Measurements from ENCODE around the gene NCAPH2.

Gene NCAPH2

DNA sequence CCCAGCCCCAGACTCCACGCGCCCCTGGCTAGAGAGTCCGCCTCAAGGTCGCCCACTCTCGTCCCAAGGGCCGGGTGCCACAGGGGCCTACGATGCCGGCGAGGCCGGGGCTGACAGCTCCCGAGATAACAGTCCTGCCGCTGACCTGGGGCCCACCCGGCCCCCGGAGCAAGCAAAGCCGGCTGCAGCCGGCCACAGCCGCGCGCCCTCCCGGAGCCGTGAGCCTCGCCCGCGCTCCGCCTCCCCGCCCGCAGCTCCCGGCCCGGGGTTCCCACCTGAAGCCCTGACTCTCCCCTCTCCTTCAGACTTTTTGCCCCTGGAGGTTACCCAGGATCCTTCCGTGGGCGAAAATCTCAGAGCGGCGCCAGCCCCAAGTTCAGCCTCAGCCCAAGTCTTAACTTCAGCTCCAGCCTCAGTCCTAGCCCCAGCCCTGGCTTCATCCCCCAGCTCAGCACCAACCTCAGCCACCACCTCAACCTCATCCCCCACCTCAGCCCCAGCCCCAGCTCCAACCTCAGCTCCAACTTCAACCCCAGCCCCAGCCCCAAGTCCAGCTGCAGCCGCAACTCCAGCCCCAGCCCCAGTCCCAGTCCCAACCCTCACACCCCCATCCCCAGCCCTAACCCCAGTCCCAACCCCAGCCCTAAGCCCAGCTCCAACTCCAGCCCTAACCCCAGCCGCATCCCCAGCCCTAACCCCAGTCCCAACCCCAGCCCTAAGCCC, 39.4 kb downstream of the NCAPH2 start:
- DNase-seq (ENCODE audit: low read depth, low spot score): no peak

DNA sequence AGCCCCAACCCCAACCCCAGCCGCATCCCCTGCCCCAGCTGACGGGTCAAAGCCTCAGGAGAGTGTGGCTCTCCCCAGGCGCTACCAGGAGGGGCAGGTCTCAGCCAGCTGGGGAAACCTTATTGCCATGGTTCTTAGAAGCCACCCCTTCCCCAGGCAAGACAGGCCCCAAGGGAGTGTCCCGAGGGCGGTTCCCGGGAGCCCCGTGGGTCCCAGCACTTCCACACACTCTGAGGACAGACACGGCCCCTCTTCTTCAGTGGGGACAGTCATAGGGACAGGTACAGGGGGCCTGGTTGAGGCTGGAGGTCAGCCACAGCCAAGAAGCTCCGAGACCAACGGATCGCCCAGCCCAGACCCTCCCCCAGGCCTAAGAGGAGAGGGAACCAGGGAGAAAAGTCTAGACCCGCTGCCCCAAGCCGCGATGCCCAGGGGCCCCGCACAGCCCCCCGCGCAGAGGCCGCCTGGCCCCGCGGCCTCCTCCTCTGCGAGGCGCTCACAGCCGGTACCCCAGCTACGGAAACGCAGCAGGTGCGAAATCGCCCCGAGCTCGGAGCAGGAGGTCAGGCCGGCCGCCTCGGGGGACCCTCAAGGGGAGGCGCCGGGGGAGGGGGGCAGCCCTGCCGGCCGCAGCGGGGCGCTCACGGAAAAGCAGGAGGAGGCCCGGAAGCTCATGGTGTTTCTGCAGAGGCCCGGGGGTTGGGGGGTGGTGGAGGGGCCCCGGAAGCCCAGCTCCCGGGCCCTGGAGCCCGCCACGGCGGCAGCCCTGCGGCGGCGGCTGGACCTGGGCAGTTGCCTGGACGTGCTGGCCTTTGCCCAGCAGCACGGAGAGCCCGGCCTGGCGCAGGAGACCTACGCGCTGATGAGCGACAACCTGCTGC, 40.3 kb downstream of the NCAPH2 start:
- DNase-seq (ENCODE audit: low read depth, low spot score): no peak

DNA sequence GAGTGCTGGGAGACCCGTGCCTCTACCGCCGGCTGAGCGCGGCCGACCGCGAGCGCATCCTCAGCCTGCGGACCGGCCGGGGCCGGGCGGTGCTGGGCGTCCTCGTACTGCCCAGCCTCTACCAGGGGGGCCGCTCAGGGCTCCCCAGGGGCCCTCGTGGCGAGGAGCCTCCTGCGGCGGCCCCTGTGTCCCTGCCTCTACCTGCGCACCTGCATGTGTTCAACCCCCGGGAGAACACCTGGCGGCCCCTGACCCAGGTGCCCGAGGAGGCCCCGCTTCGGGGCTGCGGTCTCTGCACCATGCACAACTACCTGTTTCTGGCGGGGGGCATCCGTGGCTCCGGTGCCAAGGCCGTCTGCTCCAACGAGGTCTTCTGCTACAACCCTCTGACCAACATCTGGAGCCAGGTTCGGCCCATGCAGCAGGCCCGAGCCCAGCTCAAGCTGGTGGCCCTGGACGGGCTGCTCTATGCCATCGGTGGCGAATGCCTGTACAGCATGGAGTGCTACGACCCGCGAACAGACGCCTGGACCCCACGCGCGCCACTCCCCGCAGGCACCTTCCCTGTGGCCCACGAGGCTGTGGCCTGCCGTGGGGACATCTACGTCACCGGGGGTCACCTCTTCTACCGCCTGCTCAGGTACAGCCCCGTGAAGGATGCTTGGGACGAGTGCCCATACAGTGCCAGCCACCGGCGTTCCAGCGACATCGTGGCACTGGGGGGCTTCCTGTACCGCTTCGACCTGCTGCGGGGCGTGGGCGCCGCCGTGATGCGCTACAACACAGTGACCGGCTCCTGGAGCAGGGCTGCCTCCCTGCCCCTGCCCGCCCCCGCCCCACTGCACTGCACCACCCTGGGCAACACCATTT, 41.1 kb downstream of the NCAPH2 start:
- no peak for DNase-seq (ENCODE audit: low read depth, low spot score)

DNA sequence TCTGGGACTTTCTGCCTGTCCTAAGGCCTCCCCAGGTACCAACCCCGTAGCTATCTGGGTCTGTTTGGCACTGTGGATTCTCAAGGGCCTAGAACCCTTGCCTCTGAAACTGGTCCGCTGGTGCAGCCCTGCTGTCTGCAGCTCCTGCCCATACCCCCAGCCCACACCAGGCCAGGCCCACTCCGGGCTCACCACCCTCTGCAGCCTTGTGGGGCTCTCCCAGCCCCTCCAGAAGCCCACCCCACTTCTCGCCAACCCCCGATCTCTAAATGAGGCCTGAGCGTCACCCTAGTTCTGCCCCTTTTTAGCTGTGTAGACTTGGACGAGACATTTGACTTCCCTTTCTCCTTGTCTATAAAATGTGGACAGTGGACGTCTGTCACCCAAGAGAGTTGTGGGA, 42.4 kb downstream of the NCAPH2 start:
- no peak for DNase-seq (ENCODE audit: low read depth, low spot score)

DNA sequence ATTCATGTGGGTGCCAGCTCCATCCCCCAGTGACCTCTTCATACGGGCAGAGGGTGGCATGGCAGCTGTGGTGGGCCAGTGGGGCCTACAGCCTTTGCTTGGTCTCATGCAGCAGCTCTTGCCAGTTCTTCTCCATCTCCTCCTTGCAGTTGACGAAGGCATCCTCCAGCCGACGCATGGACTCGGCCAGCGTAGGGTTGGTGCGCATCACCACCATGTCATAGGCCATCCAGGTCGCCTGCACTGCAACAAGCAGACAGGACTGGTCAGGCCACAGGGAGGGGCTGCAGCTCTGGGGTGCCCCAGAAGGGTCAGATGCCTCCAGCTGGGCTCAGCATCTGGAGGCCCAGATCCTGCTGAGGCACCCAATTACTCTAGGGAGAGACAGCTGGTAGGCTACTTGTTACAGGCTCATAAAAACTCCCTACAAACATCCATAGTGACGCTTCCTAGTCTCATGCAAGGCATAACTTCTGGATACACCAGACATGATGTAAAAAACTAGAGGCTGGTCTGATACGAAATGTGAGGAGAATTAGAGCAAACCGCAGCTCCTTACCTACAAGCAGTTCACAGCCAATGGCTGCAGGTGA, 43.2 kb downstream of the NCAPH2 start:
- no peak for DNase-seq (ENCODE audit: low read depth, low spot score)

DNA sequence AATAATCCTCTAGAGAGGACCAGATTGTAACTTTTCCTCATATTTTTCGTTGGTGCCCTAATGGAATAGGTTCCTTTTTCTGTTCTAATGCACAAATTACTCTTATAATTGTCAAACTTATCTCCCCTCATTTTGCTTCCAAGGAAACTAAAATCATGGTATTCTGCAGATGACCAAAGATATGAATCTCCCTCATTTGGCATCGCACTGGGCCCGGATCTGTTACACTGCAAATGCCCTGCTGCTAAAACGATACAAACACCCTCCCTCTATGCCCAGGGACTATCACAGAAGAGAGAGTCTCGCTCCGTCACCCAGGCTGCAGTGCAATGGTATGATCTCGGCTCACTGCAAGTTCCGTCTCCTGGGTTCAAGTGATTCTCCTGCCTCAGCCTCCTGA, 45.3 kb downstream of the NCAPH2 start:
- DNase-seq (ENCODE audit: low read depth, low spot score): no peak

DNA sequence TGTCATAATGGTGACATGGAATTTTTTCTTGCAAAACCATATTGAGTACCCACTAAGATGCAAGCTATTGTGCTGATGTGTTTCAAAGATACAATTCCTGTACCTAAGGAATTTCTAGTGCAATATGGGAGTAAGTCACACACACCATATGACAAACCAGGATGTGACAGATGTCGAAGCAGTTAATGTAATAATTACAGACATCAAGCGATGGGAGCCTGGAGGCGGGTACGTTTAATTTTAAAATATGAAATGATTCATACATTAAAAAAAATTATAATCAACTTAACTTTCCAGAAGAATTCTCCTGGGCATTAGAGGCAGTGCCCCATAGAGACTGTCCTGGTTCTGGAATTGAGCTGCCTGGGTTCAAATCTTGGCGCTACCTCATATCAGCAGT, 48.7 kb downstream of the NCAPH2 start:
- no peak for DNase-seq (ENCODE audit: low read depth, low spot score)

DNA sequence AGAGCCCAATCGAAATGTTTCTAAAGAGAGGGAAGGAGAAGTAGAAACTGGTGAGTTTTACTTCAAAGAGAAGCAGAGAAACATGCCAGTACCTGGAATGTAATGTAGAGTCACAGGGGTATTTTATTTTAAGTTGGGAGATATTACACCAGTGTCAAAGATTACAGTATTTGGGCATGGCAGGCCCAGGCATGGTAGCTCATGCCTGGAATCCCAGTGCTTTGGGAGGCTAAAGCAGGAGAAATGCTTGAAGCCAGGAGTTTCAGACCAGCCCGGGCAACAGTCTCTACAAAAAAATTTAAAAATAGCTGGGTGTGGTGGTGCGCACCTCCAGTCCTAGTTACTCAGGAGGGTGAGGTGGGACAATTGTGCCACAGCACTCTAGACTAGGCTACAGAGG, 52.0 kb downstream of the NCAPH2 start:
- no peak for DNase-seq (ENCODE audit: low read depth, low spot score)

DNA sequence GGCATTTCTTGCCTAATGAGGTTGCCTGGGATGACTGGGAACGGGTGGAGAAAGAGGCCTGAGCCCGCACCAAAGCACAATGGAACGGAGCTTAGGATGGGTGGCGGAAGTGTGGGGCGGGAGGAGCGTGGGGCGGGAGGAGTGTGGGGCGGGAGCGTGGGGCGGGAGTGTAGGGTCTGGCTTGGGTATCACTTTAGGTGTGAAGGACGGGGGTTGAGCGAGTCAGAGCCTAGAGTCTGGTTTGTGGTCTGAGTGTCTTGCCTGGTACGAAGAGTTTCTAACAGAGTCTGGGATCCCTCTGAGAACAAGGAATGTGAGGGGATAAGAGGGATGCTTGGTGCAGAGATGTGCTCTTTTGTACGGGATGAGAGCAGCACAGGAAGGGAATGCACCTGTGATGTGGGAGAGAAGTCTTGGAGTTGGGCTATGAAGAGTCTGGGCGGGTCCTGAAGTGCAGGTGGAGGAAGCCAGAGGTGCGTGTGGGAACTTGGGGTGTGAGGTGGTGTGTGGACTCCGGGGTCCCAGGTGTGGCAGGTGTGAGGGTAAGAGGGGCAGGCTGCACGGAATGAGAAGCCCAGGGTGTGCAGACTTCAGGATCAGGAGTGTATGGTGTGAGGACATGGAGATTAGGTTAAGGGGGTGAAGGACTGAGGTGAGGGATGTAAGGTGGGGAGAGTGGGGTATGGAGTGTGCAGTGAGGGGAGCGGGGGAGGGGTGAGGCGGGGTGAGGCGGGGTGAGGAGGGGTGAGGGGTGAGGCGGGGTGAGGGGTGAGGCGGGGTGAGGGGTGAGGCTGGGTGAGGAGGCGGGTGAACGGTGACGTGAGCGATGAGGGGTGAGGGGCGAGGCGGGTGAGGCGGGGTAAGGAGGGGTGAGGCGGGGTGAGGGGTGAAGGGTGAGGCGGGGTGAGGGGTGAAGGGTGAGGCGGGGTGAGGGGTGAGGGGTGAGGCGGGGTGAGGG, 53.7 kb downstream of the NCAPH2 start:
- DNase-seq (ENCODE audit: low read depth, low spot score): no peak

DNA sequence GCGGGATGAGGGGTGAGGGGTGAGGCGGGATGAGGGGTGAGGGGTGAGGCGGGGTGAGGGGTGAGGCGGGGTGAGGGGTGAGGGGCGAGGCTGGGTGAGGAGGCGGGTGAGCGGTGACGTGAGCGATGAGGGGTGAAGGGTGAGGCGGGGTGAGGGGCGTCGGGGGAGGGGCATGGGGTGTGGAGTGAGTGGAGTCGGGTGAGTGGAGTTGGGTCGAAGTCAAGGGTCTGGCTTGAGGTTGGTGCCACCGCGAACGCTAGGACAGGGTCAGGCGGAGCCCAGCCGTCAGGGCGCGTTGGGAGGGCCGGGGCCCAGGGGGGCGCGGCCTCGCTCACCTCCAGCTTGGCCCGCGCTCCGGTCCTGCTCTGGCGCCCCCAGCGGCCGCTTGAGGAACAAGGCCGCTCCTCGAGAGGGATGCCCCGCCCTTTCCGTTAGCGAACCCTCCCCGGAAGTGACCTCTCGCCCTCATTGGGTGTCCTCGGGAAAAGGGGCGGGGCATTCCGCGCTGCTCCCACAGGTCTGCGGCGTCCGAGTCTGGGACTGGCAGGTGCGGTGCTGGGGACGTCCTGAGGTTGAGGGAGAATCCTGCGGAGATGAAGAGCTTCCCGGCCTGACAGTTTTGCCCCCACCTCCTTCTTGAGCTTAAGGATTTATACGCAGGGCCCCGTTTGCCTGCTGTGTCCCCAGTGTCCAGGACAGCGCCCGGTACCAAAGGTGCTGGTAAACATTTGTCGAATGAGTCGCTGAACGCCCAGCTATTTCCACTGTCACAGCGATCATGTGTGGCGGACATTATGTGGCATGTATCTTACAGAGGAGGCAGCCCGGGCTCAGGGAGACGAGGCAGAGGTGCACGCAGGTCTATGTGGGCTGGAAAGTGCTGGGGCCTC, 54.7 kb downstream of the NCAPH2 start, which contains the start of gene SYCE3:
Gene SYCE3 (minus strand): TSS at position 397 of the 890 bp plus-strand sequence. CDS start 6,514 bp downstream, outside the sequence.
- peak; percentile 94 for DNase-seq (ENCODE audit: low read depth, low spot score)

DNA sequence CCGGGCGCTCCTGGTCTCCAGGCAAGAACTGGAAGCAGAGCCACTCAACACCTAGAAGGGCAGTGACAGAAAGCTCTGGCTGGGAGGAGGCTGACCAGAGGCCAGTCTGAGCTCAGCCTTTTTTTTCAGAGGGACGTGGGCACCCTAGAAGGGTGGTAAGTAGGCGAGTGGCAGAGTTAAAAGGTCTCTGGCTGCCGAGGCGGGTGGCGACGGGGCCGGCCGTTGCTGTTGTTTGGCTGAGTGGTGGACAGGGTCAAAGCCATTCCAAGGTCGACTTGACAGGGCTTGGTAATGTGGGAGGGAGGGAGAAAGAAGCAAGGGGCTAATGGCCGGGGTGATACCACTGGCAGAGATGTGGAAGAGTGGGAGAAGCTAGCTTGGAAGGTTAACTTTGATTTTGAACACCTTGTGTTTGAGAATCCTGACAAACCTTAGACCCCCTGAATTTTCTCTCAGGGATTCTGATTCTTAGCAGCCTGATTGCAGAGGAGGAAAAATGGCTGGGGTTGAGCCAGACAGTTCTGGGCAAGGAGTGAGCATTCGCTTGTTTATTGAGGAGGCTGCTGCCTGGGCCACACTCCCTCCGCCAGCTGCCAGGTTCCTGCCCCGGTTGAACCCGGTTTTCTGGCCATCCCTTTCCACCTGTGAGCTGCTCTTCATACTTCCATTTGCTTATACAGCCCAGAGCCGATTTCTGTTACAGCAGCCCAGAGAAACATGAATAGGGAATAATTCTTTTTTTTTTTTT, 55.6 kb downstream of the NCAPH2 start:
- DNase-seq (ENCODE audit: low read depth, low spot score): no peak

DNA sequence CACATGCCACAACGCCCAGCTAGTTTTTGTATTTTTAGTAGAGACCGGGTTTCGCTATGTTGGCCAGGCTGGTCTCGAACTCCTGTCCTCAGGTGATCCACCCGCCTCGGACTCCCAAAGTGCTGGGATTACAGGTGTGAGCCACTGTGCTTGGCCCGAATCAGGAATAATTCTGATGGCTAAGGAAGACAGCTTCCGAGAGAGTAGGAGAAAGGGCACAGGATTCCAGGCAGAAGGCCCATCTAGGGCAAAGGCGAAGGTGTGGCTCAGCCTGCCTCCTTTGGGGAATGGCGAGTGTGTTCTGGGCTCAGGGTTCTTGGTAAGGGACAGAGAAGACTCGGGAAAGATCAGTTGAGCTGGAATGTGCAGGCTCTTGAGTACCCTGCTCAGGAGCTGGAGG, 56.3 kb downstream of the NCAPH2 start:
- no peak for DNase-seq (ENCODE audit: low read depth, low spot score)

DNA sequence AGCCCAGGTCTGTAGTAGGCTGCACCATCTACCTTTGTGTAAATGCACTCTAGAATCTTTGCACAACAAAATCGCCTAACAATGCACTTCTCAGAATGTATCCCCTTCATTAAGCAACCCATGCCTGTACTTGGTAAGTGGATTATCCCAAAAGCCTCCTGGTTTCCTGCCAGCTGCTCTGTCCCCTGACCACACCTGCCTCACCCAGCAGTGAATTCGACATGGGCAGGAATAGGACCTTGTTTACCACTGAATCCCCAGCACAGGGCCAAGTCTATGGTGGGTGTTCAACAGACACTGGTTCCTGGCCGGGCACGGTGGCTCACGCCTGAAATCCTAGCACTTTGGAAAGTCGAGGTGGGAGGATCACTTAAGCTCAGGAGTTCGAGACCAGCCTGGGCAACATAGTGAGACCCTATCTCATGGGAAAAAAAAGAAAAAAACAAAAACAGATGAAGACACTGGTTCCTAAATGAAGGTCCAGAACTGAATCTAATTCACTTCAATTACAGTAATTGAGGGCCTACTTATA, 59.8 kb downstream of the NCAPH2 start:
- DNase-seq (ENCODE audit: low read depth, low spot score): no peak

DNA sequence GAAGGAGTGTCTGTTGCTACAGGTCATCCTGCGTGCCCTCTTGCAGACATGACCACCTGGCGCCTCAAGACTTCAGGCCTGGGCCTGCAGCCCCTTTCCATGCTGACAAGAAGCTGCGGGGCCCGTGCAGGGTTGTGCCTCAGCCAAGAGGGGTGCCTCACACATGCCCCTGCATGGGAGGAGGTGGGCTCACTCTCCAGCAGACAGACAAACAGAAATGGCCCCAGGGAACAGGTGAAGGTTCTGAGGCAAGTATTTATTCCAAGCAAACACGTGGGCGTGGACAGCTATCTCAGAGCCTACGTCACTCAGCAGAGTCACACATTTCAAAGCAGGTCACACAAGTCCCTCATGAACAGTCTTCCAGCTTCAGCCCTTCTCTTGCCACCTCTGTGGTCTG, 60.6 kb downstream of the NCAPH2 start:
- no peak for DNase-seq (ENCODE audit: low read depth, low spot score)

DNA sequence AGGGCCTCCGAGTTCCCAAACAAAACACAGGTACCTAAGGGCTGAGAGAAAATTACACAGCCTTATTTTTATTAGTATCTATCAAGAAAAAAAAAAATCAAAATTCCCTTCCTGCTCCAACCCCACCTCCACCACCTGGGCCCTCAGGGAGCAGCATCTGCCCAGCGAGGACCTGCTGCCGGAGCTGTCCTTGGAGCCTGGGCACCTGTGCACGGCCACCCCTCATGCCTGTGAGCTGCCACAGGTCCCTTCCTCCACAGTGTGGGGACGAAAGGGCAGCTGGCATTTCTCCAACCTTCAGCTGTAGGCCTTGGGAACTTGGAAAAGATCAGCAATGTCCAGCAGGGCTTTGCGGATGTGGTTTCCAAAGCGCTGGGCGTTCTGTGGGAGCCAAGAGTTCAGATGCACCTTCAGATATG, 61.0 kb downstream of the NCAPH2 start:
- no peak for DNase-seq (ENCODE audit: low read depth, low spot score)

DNA sequence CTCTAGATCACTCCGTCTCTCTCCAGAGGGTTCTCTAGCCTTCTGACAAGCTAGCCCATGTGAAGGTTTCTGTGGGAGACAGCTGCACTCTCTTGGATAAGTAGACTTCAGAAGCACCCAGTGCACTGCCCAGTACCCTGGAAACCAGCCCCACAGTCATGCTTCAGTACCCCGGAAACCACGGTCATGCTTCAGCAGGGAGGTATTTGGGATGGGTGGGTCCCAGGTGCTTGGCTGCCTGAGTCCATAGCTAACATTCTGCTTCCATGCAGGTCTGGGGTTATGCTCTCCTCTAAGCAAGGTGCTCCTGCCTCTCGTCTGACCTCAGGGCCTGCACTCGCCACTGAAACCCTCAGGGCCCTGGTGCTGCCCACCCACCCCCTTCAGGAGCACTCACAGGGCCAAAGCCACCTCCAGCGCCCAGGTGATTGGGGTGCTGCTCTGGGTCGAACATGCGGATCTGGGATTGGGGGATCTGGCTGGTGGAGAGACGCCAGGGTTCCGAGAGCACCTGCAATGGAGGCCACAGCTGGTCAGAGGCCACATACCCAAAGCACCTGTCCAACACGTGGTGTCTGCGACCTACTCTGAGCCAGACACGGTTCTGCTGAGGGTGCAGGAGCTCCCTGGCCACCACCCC, 62.0 kb downstream of the NCAPH2 start:
- no peak for DNase-seq (ENCODE audit: low read depth, low spot score)

DNA sequence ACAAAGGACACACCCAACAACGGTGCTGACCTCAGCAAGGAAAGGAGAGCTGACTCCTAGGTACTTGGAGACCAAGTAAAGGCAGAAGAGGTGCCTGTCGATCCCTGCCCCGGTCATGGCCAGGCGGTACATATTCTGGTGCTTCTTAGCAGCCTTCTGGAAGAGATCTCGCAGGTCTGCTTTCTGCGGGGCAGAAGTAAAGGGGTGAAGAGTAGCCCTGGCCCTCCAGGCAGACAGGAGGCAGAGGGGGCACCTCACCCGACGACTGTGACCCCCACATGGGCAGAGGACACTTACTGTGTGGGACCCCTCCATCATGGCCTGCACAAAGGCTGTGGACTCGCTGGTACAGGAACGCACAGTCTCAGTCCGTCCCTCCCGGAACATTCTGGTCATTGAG, 62.8 kb downstream of the NCAPH2 start:
- no peak for DNase-seq (ENCODE audit: low read depth, low spot score)
